Esophagus muscularis mucosa (tissue), 4 donors: ENCODE data around the gene FRY. TPM values are rescaled to one million over a fixed set of nuclear protein-coding genes. Genes with fewer than 3 reads are reported as not detected.
A peak's percentile ranks its signal among the peaks of the same experiment; 100 is the strongest.

Experiments used
- DNase-seq: peaks from one replicate; pipeline ENCODE4 v3.0.0-alpha.2; 2017; ENCODE audit errors: extremely low spot score
- H3K27ac ChIP-seq, 4 donors: fragments of 200-600 bp; sonication (generic); replicated peaks in 1 of 4; 1 replicate in 3 of 4; 2 replicates in 1 of 4; pipeline ENCODE4 v1.5.1; 2016 to 2019; ENCODE audit warnings: mild to moderate bottlenecking in 1 of 4
- H3K27me3 ChIP-seq, 4 donors: fragments of 200-600 bp; sonication (generic); one replicate each; pipeline versions ENCODE4 v1.5.1 to v1.6.0; 2016 to 2019
- H3K36me3 ChIP-seq, 4 donors: fragments of 200-600 bp; sonication (generic); one replicate each; pipeline ENCODE4 v1.5.1; 2016 to 2019
- H3K4me1 ChIP-seq, 4 donors: fragments of 200-600 bp; sonication (generic); one replicate each; pipeline ENCODE4 v1.5.1; 2016 to 2019
- H3K4me3 ChIP-seq, 4 donors: fragments of 200-600 bp; sonication (generic); 1 replicate in 2 of 4; 2 replicates in 2 of 4; pipeline ENCODE4 v1.5.1; 2016 to 2019; ENCODE audit warnings: mild to moderate bottlenecking in 4 of 4, moderate library complexity in 1 of 4
- H3K9me3 ChIP-seq, 4 donors: fragments of 200-600 bp; sonication (generic); 1 replicate in 3 of 4; 2 replicates in 1 of 4; pipeline ENCODE4 v1.5.1; 2016 to 2019
- EP300 ChIP-seq: sonication (generic); formaldehyde crosslinking; IDR thresholded peaks from one replicate; pipeline ENCODE4 v1.6.1; 2017; ENCODE audit warnings: antibody characterized with exemption
- POLR2A ChIP-seq: fragments of 450-650 bp; IDR thresholded peaks from one replicate; pipeline ENCODE4 v1.6.1; 2017; ENCODE audit warnings: antibody characterized with exemption, moderate library complexity, mild to moderate bottlenecking, low read depth
- POLR2AphosphoS5 ChIP-seq, 2 donors: sonication (generic); formaldehyde crosslinking; IDR thresholded peaks; one replicate each; pipeline ENCODE4 v1.6.1; 2017; ENCODE audit warnings: antibody characterized with exemption in 2 of 2
- WGBS: methylation state at CpG from one replicate; pipeline ENCODE4 v1.1.5; 2018; 5-methylcytosine and 5-hydroxymethylcytosine counted together
- intact Hi-C: fragments of 100-400 bp; cut with DNase I; formaldehyde crosslinking; loops from one replicate; pipeline ENCODE4 v1.15.1; 2023
- total RNA-seq, 4 donors: library from RNA; depleted of rRNA; stranded (reverse); fragments of >200 nt; gene quantifications; one replicate each; pipeline versions ENCODE4 v1.1.0 to v1.2.1, GENCODE V29; 2016
- TF ChIP-seq, protein P1 (sequence below), 3 experiments: fragments of 200-600 bp in 2 of 3; fragments of 450-650 bp in 1 of 3; sonication (generic) in 2 of 3; IDR thresholded peaks; one replicate each; pipeline ENCODE4 v1.5.1; 2017 to 2019; ENCODE audit warnings: antibody characterized with exemption in 3 of 3, mild to moderate bottlenecking in 2 of 3, moderate library complexity in 1 of 3

Gene FRY
- total RNA-seq, 4 donors from 2014 or later: 104 to 276 (median 135) TPM

DNA sequence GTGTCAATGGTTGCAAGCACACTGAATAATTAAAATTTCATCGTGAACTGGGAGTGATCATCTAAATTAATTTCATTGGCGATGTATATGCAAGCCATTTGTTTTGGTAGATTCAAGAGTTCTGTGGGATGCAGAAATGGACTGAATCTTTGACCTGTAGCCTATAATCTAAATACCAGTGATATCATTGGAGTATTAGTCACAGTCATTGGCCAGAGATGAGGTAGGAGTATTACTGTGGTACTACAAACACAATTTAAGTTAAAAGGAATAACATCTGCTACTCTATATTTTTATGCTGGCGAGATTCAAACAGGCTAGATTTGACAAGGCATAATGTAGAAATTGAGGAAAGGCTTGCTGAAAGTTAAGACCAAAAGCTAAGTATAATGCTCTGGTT, 14.0 kb downstream of the FRY start:
- H3K9me3 ChIP-seq: no peaks in the 10 kb centered on the region
- DNase-seq: no peak
- intact Hi-C loops: no loop called here
- no peaks in the 10 kb centered on the region for H3K36me3 ChIP-seq
- no peaks in the 10 kb centered on the region for H3K27me3 ChIP-seq
- 91% methylated on average over 3 of the region's 3 CpGs for WGBS
- H3K27ac ChIP-seq: no peak overlapping the region
- no peak overlapping the region for H3K4me3 ChIP-seq
- TF ChIP-seq EP300 (no peak), POLR2AphosphoS5 (IDR thresholded peaks at IDR 0.05) (no peak), POLR2A (no peak)
- TF ChIP-seq, protein P1, sequence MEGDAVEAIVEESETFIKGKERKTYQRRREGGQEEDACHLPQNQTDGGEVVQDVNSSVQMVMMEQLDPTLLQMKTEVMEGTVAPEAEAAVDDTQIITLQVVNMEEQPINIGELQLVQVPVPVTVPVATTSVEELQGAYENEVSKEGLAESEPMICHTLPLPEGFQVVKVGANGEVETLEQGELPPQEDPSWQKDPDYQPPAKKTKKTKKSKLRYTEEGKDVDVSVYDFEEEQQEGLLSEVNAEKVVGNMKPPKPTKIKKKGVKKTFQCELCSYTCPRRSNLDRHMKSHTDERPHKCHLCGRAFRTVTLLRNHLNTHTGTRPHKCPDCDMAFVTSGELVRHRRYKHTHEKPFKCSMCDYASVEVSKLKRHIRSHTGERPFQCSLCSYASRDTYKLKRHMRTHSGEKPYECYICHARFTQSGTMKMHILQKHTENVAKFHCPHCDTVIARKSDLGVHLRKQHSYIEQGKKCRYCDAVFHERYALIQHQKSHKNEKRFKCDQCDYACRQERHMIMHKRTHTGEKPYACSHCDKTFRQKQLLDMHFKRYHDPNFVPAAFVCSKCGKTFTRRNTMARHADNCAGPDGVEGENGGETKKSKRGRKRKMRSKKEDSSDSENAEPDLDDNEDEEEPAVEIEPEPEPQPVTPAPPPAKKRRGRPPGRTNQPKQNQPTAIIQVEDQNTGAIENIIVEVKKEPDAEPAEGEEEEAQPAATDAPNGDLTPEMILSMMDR (IDR thresholded peaks at IDR 0.05): no peak
- H3K4me1 ChIP-seq: peaks cover 17 to 40% (median 26%) of the 10 kb centered on the region in 4 donors

DNA sequence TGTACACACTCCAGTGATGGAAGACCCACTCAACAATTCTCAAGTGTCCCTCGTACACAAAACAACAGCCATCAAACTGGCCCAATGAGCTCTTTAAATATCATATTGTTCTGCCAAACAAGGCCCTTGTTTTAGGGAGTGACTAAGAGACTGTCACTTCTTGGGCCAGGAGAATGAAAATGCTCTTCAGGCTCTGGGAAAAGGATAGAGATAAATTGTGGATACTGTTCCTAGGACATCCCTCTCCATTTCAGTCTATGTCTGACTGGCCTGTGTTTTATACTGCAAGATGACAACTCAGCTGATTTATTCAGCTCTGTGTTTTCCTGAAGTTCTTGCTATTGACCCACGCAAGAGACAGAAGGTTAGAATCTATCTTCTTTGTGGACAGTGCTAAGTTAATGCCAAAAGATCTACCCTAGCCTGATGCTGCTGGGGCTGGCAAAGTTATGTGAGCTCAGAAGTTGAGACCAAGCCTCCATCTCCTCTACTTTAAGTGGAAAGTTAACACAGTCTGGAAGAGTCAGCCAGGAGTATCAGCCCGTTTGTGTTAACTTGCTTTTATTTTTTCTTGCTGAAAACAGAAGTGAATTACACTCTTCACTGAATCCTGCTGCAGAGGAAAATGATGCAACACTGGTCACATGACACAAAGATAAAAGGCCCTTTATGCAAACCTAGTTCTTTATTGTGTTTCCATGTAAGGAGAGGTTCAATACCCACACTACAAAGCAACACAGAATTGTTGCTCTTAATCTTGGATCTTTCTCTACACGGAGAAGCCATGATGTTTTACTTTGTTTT, 14.6 kb downstream of the FRY start:
- peak overlapping the region in 2 of 4 donors; percentile 5 to 31 for H3K27ac ChIP-seq
- H3K4me3 ChIP-seq: no peak overlapping the region
- H3K9me3 ChIP-seq: no peaks in the 10 kb centered on the region
- no peaks in the 10 kb centered on the region for H3K27me3 ChIP-seq
- intact Hi-C loops: no loop called here
- no peak for DNase-seq
- no peak for TF ChIP-seq POLR2AphosphoS5 (IDR thresholded peaks at IDR 0.05)
- WGBS: 52% methylated on average over 4 of the region's 4 CpGs
- no peaks in the 10 kb centered on the region for H3K36me3 ChIP-seq
- H3K4me1 ChIP-seq: peaks cover 17 to 40% (median 26%) of the 10 kb centered on the region in 4 donors

DNA sequence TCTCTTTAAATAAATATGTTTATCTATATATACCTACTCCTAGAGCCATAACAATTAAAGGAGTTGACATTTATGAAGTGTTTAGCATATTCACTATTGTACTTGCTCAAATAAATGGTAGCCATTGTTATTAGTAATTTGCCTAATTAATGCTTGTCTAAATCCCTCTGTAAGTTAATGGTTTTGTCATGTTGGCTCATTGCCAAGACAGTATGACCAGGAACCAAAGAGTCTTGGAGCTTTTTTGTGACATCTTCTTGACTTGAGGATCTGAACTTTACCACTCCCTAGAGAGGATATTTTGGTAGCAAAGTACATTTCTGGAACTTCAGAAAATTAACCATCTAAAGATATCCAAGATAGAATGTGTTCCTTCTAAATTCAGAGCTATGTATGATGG, 15.5 kb downstream of the FRY start:
- no peaks in the 10 kb centered on the region for H3K36me3 ChIP-seq
- TF ChIP-seq POLR2A (no peak), EP300 (no peak), POLR2AphosphoS5 (IDR thresholded peaks at IDR 0.05) (no peak)
- TF ChIP-seq, protein P1 (IDR thresholded peaks at IDR 0.05): no peak
- H3K9me3 ChIP-seq: no peaks in the 10 kb centered on the region
- H3K4me1 ChIP-seq: peaks cover 17 to 40% (median 26%) of the 10 kb centered on the region in 4 donors
- no peak for DNase-seq
- no peak overlapping the region for H3K27ac ChIP-seq
- no peaks in the 10 kb centered on the region for H3K27me3 ChIP-seq
- intact Hi-C loops: no loop called here
- H3K4me3 ChIP-seq: no peak overlapping the region

DNA sequence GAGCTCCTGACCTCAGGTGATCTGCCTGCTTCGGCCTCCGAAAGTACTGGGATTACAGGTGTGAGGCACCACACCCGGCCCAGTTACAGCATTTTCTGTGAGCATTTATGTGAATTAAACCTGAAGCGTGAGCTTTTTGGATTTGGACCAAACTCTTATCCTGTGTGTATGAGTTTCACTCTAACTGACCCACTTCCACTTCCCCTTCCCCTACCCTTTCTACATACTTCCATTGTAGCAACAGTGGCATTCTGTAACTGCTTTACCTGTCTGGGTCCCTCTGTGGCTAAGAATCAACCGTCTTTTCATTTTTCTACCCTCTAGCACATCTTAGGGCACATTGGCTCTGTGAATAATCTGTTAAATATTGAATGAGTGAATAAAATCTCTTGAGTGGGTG, 16.2 kb downstream of the FRY start:
- H3K9me3 ChIP-seq: no peaks in the 10 kb centered on the region
- H3K4me3 ChIP-seq: no peak overlapping the region
- WGBS: 88% methylated on average over 5 of the region's 5 CpGs
- H3K36me3 ChIP-seq: no peaks in the 10 kb centered on the region
- H3K27ac ChIP-seq: no peak overlapping the region
- DNase-seq: no peak
- H3K27me3 ChIP-seq: no peaks in the 10 kb centered on the region
- peaks cover 17 to 40% (median 26%) of the 10 kb centered on the region in 4 donors for H3K4me1 ChIP-seq
- TF ChIP-seq POLR2AphosphoS5 (IDR thresholded peaks at IDR 0.05): no peak
- TF ChIP-seq EP300: no peak
- no peak for TF ChIP-seq POLR2A
- TF ChIP-seq, protein P1 (IDR thresholded peaks at IDR 0.05): no peak
- intact Hi-C loops: no loop called here

DNA sequence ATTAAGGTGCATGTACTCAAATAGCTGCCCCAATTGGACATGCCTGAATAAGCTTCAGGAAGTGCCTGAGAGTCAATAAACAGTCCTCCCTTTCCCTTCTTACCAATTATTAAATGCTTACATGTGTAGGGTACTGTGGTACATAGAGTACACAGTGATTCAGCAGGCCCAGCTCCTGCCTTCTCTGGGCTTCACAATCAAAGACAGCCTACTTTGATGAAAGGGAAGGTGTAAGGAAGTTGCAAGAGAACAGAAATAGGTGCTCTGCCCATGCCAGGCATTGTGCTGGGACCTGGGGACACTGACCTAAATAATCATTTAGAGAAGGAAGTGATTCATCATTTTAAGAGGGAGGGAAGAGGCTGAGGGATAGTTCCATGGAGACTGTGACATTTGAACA, 17.2 kb downstream of the FRY start:
- no peak overlapping the region for H3K4me3 ChIP-seq
- H3K4me1 ChIP-seq: peaks cover 17 to 40% (median 26%) of the 10 kb centered on the region in 4 donors
- no peak for DNase-seq
- H3K9me3 ChIP-seq: no peaks in the 10 kb centered on the region
- H3K27ac ChIP-seq: no peak overlapping the region
- intact Hi-C loops: no loop called here
- no peak for TF ChIP-seq POLR2A
- no peak for TF ChIP-seq EP300
- TF ChIP-seq, protein P1 (IDR thresholded peaks at IDR 0.05): no peak
- TF ChIP-seq POLR2AphosphoS5 (IDR thresholded peaks at IDR 0.05): no peak
- H3K36me3 ChIP-seq: no peaks in the 10 kb centered on the region
- H3K27me3 ChIP-seq: no peaks in the 10 kb centered on the region
